Activated naive CD8-positive, alpha-beta T cell treated with anti-CD3 and anti-CD28 coated beads for 36 hours (primary cell): Measurements from ENCODE around the gene NDC1. TPM values are rescaled to one million over a fixed set of nuclear protein-coding genes. Genes with fewer than 3 reads are reported as not detected.
A peak's percentile ranks its signal among the peaks of the same experiment; 100 is the strongest.
"Not testable (repeated sequence)": the region's sequence is repeated elsewhere in the genome, so short reads cannot be mapped to it uniquely, and the experiment has no call there.

Experiments
- DNase-seq: peaks from one replicate; pipeline ENCODE4 v3.0.0; 2021
- H3K27ac Mint-ChIP-seq: one replicate; pipeline ENCODE4 v1.8.0; 2022; ENCODE audit warnings: mild to moderate bottlenecking, moderate library complexity, mixed read lengths
- H3K27me3 Mint-ChIP-seq: one replicate; pipeline ENCODE4 v1.8.0; 2022; ENCODE audit warnings: mild to moderate bottlenecking, mixed read lengths
- H3K36me3 Mint-ChIP-seq: one replicate; pipeline ENCODE4 v1.8.0; 2021; ENCODE audit warnings: mild to moderate bottlenecking, mixed read lengths
- H3K4me1 Mint-ChIP-seq: one replicate; pipeline ENCODE4 v1.8.0; 2021; ENCODE audit warnings: mixed read lengths
- H3K4me3 Mint-ChIP-seq: one replicate; pipeline ENCODE4 v1.8.0; 2022; ENCODE audit warnings: mild to moderate bottlenecking, moderate library complexity, mixed read lengths
- H3K9me3 Mint-ChIP-seq: one replicate; pipeline ENCODE4 v1.8.0; 2022; ENCODE audit warnings: mixed read lengths
- total RNA-seq, 2 experiments: library from RNA; stranded (reverse); gene quantifications; one replicate each; pipeline ENCODE4 v1.2.3, GENCODE V29; 2021

NDC1 gene
- total RNA-seq, 2 experiments from 2014 or later: 44.2 to 50.4 TPM

GRCh38 chr1:53842347-53842746 lies 4.3 kb upstream of the NDC1 start:
- Mint-ChIP-seq H3K9me3 (peaks cover 1% of the 10 kb centered on the region), H3K4me1 (peaks cover 5% of the 10 kb centered on the region), H3K27me3 (peaks cover 5% of the 10 kb centered on the region), H3K4me3 (no peak overlapping the region), H3K27ac (no peak overlapping the region), H3K36me3 (peaks cover 5% of the 10 kb centered on the region)
- DNase-seq: no peak

- DNase-seq: no peak
- Mint-ChIP-seq H3K9me3 (peaks cover 1% of the 10 kb centered on the region), H3K4me1 (peaks cover 27% of the 10 kb centered on the region), H3K27me3 (peaks cover 5% of the 10 kb centered on the region), H3K27ac (peak overlapping the region; percentile 94), H3K36me3 (peaks cover 20% of the 10 kb centered on the region), H3K4me3 (peak overlapping the region; percentile 92)
Measured at GRCh38 chr1:53838654-53838974, 518 bp upstream of the NDC1 start.

- no peak for DNase-seq
- Mint-ChIP-seq H3K36me3 (peaks cover 26% of the 10 kb centered on the region), H3K27me3 (peaks cover 5% of the 10 kb centered on the region), H3K9me3 (peaks cover under 1% of the 10 kb centered on the region), H3K27ac (peak overlapping the region; percentile 94), H3K4me3 (peak overlapping the region; percentile 92), H3K4me1 (peaks cover 27% of the 10 kb centered on the region)
Measured at GRCh38 chr1:53837646-53837923, 511 bp downstream of the NDC1 start.

GRCh38 chr1:53835491-53835890 lies 2.6 kb downstream of the NDC1 start:
- DNase-seq: no peak
- no peak overlapping the region for H3K4me3 Mint-ChIP-seq
- H3K9me3 Mint-ChIP-seq: no peaks in the 10 kb centered on the region
- H3K4me1 Mint-ChIP-seq: peaks cover 27% of the 10 kb centered on the region
- H3K36me3 Mint-ChIP-seq: peaks cover 32% of the 10 kb centered on the region
- peak overlapping the region; percentile 9 for H3K27ac Mint-ChIP-seq
- H3K27me3 Mint-ChIP-seq: no peaks in the 10 kb centered on the region

GRCh38 chr1:53834776-53835175 lies 3.3 kb downstream of the NDC1 start:
- Mint-ChIP-seq H3K4me3 (no peak overlapping the region), H3K36me3 (peaks cover 38% of the 10 kb centered on the region), H3K4me1 (peaks cover 27% of the 10 kb centered on the region), H3K9me3 (no peaks in the 10 kb centered on the region), H3K27ac (no peak overlapping the region), H3K27me3 (no peaks in the 10 kb centered on the region)
- DNase-seq: no peak

- DNase-seq: no peak
Measured at GRCh38 chr1:53833393-53833792, 4.7 kb downstream of the NDC1 start.

GRCh38 chr1:53826367-53826766 lies 11.7 kb downstream of the NDC1 start:
- Mint-ChIP-seq H3K4me1 (no peaks in the 10 kb centered on the region), H3K27me3 (no peaks in the 10 kb centered on the region), H3K27ac (no peak overlapping the region), H3K9me3 (no peaks in the 10 kb centered on the region), H3K36me3 (peaks cover 25% of the 10 kb centered on the region), H3K4me3 (no peak overlapping the region)
- DNase-seq: no peak

More at GRCh38 chr1:53833393-53833792, 4.7 kb downstream of the NDC1 start:
- no peak overlapping the region for H3K27ac Mint-ChIP-seq
- peaks cover 44% of the 10 kb centered on the region for H3K36me3 Mint-ChIP-seq
- peaks cover 22% of the 10 kb centered on the region for H3K4me1 Mint-ChIP-seq
- no peak overlapping the region for H3K4me3 Mint-ChIP-seq
- H3K9me3 Mint-ChIP-seq: no peaks in the 10 kb centered on the region
- H3K27me3 Mint-ChIP-seq: no peaks in the 10 kb centered on the region

- H3K27me3 Mint-ChIP-seq: no peaks in the 10 kb centered on the region
Measured at GRCh38 chr1:53825306-53825705, 12.8 kb downstream of the NDC1 start.

GRCh38 chr1:53822931-53823330 lies 15.2 kb downstream of the NDC1 start:
- H3K4me1 Mint-ChIP-seq: no peaks in the 10 kb centered on the region
- no peak overlapping the region for H3K27ac Mint-ChIP-seq
- H3K36me3 Mint-ChIP-seq: peaks cover 23% of the 10 kb centered on the region

More at GRCh38 chr1:53825306-53825705, 12.8 kb downstream of the NDC1 start:
- no peak for DNase-seq
- Mint-ChIP-seq H3K9me3 (no peaks in the 10 kb centered on the region), H3K4me1 (no peaks in the 10 kb centered on the region), H3K4me3 (no peak overlapping the region), H3K36me3 (peaks cover 22% of the 10 kb centered on the region), H3K27ac (no peak overlapping the region)

GRCh38 chr1:53821380-53821779 lies 16.7 kb downstream of the NDC1 start:
- Mint-ChIP-seq H3K36me3 (peaks cover 34% of the 10 kb centered on the region), H3K4me1 (no peaks in the 10 kb centered on the region), H3K4me3 (no peak overlapping the region), H3K27me3 (no peaks in the 10 kb centered on the region), H3K27ac (no peak overlapping the region), H3K9me3 (no peaks in the 10 kb centered on the region)
- DNase-seq: no peak

More at GRCh38 chr1:53822931-53823330, 15.2 kb downstream of the NDC1 start:
- H3K4me3 Mint-ChIP-seq: no peak overlapping the region
- no peak for DNase-seq
- H3K9me3 Mint-ChIP-seq: no peaks in the 10 kb centered on the region
- no peaks in the 10 kb centered on the region for H3K27me3 Mint-ChIP-seq

GRCh38 chr1:53819387-53819786 lies 18.7 kb downstream of the NDC1 start:
- Mint-ChIP-seq H3K36me3 (peaks cover 52% of the 10 kb centered on the region), H3K4me3 (no peak overlapping the region), H3K4me1 (peaks cover 5% of the 10 kb centered on the region), H3K27ac (no peak overlapping the region), H3K27me3 (no peaks in the 10 kb centered on the region), H3K9me3 (no peaks in the 10 kb centered on the region)
- DNase-seq: no peak

- not testable (repeated sequence) for H3K4me3 Mint-ChIP-seq, H3K9me3 Mint-ChIP-seq, H3K4me1 Mint-ChIP-seq, H3K27me3 Mint-ChIP-seq, DNase-seq, H3K27ac Mint-ChIP-seq
- H3K36me3 Mint-ChIP-seq: peaks cover 68% of the 10 kb centered on the region
Measured at GRCh38 chr1:53816584-53816983, 21.5 kb downstream of the NDC1 start.

GRCh38 chr1:53815484-53815883 lies 22.6 kb downstream of the NDC1 start:
- H3K36me3 Mint-ChIP-seq: peaks cover 77% of the 10 kb centered on the region
- not testable (repeated sequence) for H3K9me3 Mint-ChIP-seq, H3K27ac Mint-ChIP-seq, H3K4me1 Mint-ChIP-seq, DNase-seq, H3K27me3 Mint-ChIP-seq, H3K4me3 Mint-ChIP-seq

GRCh38 chr1:53811414-53811851 lies 26.7 kb downstream of the NDC1 start:
- no peak overlapping the region for H3K27ac Mint-ChIP-seq
- peak; percentile 22 for DNase-seq
- no peaks in the 10 kb centered on the region for H3K9me3 Mint-ChIP-seq

GRCh38 chr1:53810497-53810896 lies 27.6 kb downstream of the NDC1 start:
- Mint-ChIP-seq H3K27me3 (no peaks in the 10 kb centered on the region), H3K4me3 (no peak overlapping the region), H3K27ac (no peak overlapping the region), H3K9me3 (no peaks in the 10 kb centered on the region), H3K4me1 (peaks cover 7% of the 10 kb centered on the region), H3K36me3 (peaks cover 58% of the 10 kb centered on the region)
- no peak for DNase-seq

More at GRCh38 chr1:53811414-53811851, 26.7 kb downstream of the NDC1 start:
- H3K4me1 Mint-ChIP-seq: peaks cover 7% of the 10 kb centered on the region
- no peaks in the 10 kb centered on the region for H3K27me3 Mint-ChIP-seq
- H3K4me3 Mint-ChIP-seq: no peak overlapping the region
- H3K36me3 Mint-ChIP-seq: peaks cover 65% of the 10 kb centered on the region

- H3K27me3 Mint-ChIP-seq: no peaks in the 10 kb centered on the region
- H3K4me3 Mint-ChIP-seq: no peak overlapping the region
- H3K4me1 Mint-ChIP-seq: peaks cover 6% of the 10 kb centered on the region
- H3K27ac Mint-ChIP-seq: no peak overlapping the region
- peaks cover 54% of the 10 kb centered on the region for H3K36me3 Mint-ChIP-seq
- no peak for DNase-seq
- no peaks in the 10 kb centered on the region for H3K9me3 Mint-ChIP-seq
Measured at GRCh38 chr1:53810007-53810406, 28.1 kb downstream of the NDC1 start.

- Mint-ChIP-seq H3K27ac (no peak overlapping the region), H3K27me3 (no peaks in the 10 kb centered on the region), H3K4me1 (peaks cover 2% of the 10 kb centered on the region), H3K9me3 (no peaks in the 10 kb centered on the region), H3K4me3 (no peak overlapping the region), H3K36me3 (peaks cover 40% of the 10 kb centered on the region)
- DNase-seq: no peak
Measured at GRCh38 chr1:53807916-53808315, 30.2 kb downstream of the NDC1 start.
